ENCODE data around the gene UNC119B. TPM values are rescaled to one million over a fixed set of nuclear protein-coding genes. Genes with fewer than 3 reads are reported as not detected.
"Not testable (repeated sequence)": the region's sequence is repeated elsewhere in the genome, so short reads cannot be mapped to it uniquely, and the experiment has no call there.

The UNC119B gene
- total RNA-seq, 1 experiment from 2014 or later, result 33.8 TPM

- Histone ChIP-seq H3K9me3 (ENCODE audit: control insufficient read depth in 1 of 2, insufficient read depth in 1 of 2, low read depth in 1 of 2, low read length in 2 of 2) (no peaks in the 10 kb centered on the region), H3K9ac (ENCODE audit: low read length) (no peak overlapping the region), H3K27me3 (ENCODE audit: insufficient read depth, low read length) (no peaks in the 10 kb centered on the region), H3K4me3 (replicated peaks in 1 of 2; ENCODE audit: low read depth in 1 of 2, low read length in 2 of 2) (no peak overlapping the region), H2AFZ (ENCODE audit: low read depth, low read length, poor library complexity, severe bottlenecking) (no peak overlapping the region), H3K36me3 (ENCODE audit: control insufficient read depth in 1 of 2, insufficient read depth in 2 of 2, low read length in 2 of 2) (peaks cover 7 to 18% of the 10 kb centered on the region in 2 experiments; a peak in 3 of 4 replicates), H3K79me2 (ENCODE audit: insufficient read depth, low read length) (no peaks in the 10 kb centered on the region), H3K27ac (ENCODE audit: low read depth, low read length) (no peak overlapping the region), H4K20me1 (ENCODE audit: insufficient read depth) (no peaks in the 10 kb centered on the region), H3K4me1 (ENCODE audit: control insufficient read depth in 1 of 2, insufficient read depth in 2 of 2, low read length in 2 of 2) (peaks cover 3 to 18% of the 10 kb centered on the region in 2 experiments; a peak in 2 of 4 replicates), H3K9me2 (ENCODE audit: insufficient read depth) (no peaks in the 10 kb centered on the region), H3K4me2 (ENCODE audit: low read length) (peak overlapping the region; percentile 96)
- ATAC-seq (no peak), DNase-seq (ENCODE audit: low read depth, low spot score) (no peak)
- ChIA-PET CTCF (no interaction called here), RAD21 (ENCODE audit: low non-redundant PET in 1 of 2, low total read pairs in 2 of 2, uncharacterized antibody in 2 of 2, unreplicated experiment in 2 of 2) (no interaction called here), POLR2A (no interaction called here)
- BruUV-seq (replicated peaks), result no TSS peak
- TF ChIP-seq ATF3 (IDR thresholded peaks at IDR 0.05) (no peak), CTCF (IDR thresholded peaks at IDR 0.05 in 2 of 3, conservative IDR thresholded peaks at IDR 0.05 in 1 of 3; ENCODE audit: borderline replicate concordance in 1 of 3, insufficient read depth in 1 of 3, low read depth in 2 of 3, low read length in 2 of 3) (no peak), ZBTB33 (IDR thresholded peaks at IDR 0.05; ENCODE audit: extremely low read depth, insufficient replicate concordance, low read length) (no peak), REST (IDR thresholded peaks at IDR 0.05; ENCODE audit: low read depth) (no peak), EZH2phosphoT487 (IDR thresholded peaks at IDR 0.05; ENCODE audit: borderline replicate concordance) (no peak), TCF7L2 (IDR thresholded peaks at IDR 0.05; ENCODE audit: borderline replicate concordance, extremely low read depth, insufficient read depth, insufficient read length) (no peak)
- intact Hi-C loops (cut with micrococcal nuclease), result loop anchor here (5.0 kb wide), 1 partner anchor 245 kb away; no protein-coding TSS in a partner anchor
These were observed 16.7 kb downstream of the UNC119B start for GRCh38 chr12:120726961-120727360.

- H3K9ac ChIP-seq (ENCODE audit: low read length); H2AFZ ChIP-seq (ENCODE audit: low read depth, low read length, poor library complexity, severe bottlenecking); H3K9me3 ChIP-seq (ENCODE audit: control insufficient read depth in 1 of 2, insufficient read depth in 1 of 2, low read depth in 1 of 2, low read length in 2 of 2); H3K36me3 ChIP-seq (ENCODE audit: control insufficient read depth in 1 of 2, insufficient read depth in 2 of 2, low read length in 2 of 2); H3K4me1 ChIP-seq (ENCODE audit: control insufficient read depth in 1 of 2, insufficient read depth in 2 of 2, low read length in 2 of 2); DNase-seq (ENCODE audit: low read depth, low spot score); H3K4me3 ChIP-seq (replicated peaks in 1 of 2; ENCODE audit: low read depth in 1 of 2, low read length in 2 of 2); CTCF ChIA-PET; RAD21 ChIA-PET (ENCODE audit: low non-redundant PET in 1 of 2, low total read pairs in 2 of 2, uncharacterized antibody in 2 of 2, unreplicated experiment in 2 of 2); H3K9me2 ChIP-seq (ENCODE audit: insufficient read depth); BruUV-seq (replicated peaks); H3K4me2 ChIP-seq (ENCODE audit: low read length); H3K27ac ChIP-seq (ENCODE audit: low read depth, low read length); H3K27me3 ChIP-seq (ENCODE audit: insufficient read depth, low read length); intact Hi-C loops (cut with micrococcal nuclease); H3K79me2 ChIP-seq (ENCODE audit: insufficient read depth, low read length); H4K20me1 ChIP-seq (ENCODE audit: insufficient read depth); POLR2A ChIA-PET; ATAC-seq: not testable (repeated sequence)
These were observed 21.9 kb downstream of the UNC119B start for GRCh38 chr12:120732198-120732597.

Data from HCT116 (cell line).